MCF 10A (cell line): ENCODE measurements around the gene AMBRA1. TPM values are rescaled to one million over a fixed set of nuclear protein-coding genes. Genes with fewer than 3 reads are reported as not detected.

Experiments used
- BruUV-seq: library from RNA; stranded (reverse); fragments of 400-500 nt; replicated peaks from 2 replicates; lab custom pipeline; 2021; lab: Mats Ljungman, UMichigan
- CTCF ChIA-PET: fragments of 300-600 bp; sonication (Branson Sonifier 250); formaldehyde crosslinking; extraction: SDS; loops from one replicate; lab custom pipeline; 2021; ENCODE audit warnings: antibody characterized with exemption, inconsistent platforms; lab: Yijun Ruan, JAX
- POLR2A ChIA-PET: fragments of 300-600, 350-650 bp; sonication (Branson Sonifier 250); formaldehyde crosslinking; extraction: SDS; loops from one replicate; lab custom pipeline; 2020; ENCODE audit warnings: antibody characterized with exemption, inconsistent platforms; lab: Yijun Ruan, JAX
- DNase-seq: peaks from one replicate; pipeline ENCODE4 v3.0.0-alpha.2; 2018; ENCODE audit not compliant: unreplicated experiment
- H3K27ac Mint-ChIP-seq: one replicate; pipeline ENCODE4 v1.8.0; 2022; ENCODE audit warnings: mild to moderate bottlenecking, low read depth, mixed read lengths; ENCODE audit not compliant: unreplicated experiment
- H3K27me3 Mint-ChIP-seq: one replicate; pipeline ENCODE4 v1.8.0; 2022; ENCODE audit warnings: mixed read lengths; ENCODE audit not compliant: insufficient read depth, unreplicated experiment
- H3K36me3 Mint-ChIP-seq: one replicate; pipeline ENCODE4 v1.8.0; 2022; ENCODE audit warnings: mild to moderate bottlenecking, moderate library complexity, mixed read lengths; ENCODE audit not compliant: insufficient read depth, unreplicated experiment
- H3K4me1 Mint-ChIP-seq: one replicate; pipeline ENCODE4 v1.8.0; 2022; ENCODE audit warnings: mixed read lengths; ENCODE audit not compliant: insufficient read depth, unreplicated experiment
- H3K4me3 Mint-ChIP-seq: one replicate; pipeline ENCODE4 v1.8.0; 2022; ENCODE audit warnings: mild to moderate bottlenecking, moderate library complexity, mixed read lengths; ENCODE audit not compliant: unreplicated experiment
- H3K9me3 Mint-ChIP-seq: one replicate; pipeline ENCODE4 v1.8.0; 2022; ENCODE audit warnings: mixed read lengths; ENCODE audit not compliant: unreplicated experiment
- CTCF ChIP-seq: fragments of 200-600 bp; IDR thresholded peaks from one replicate; pipeline ENCODE4 v1.8.0; 2022; ENCODE audit warnings: antibody characterized with exemption, mild to moderate bottlenecking; ENCODE audit not compliant: unreplicated experiment
- intact Hi-C: fragments of 100-400 bp; cut with micrococcal nuclease; formaldehyde crosslinking; loops from 2 replicates; pipeline ENCODE4 v1.14.1; 2022
- total RNA-seq: library from RNA; stranded (reverse); gene quantifications from 2 replicates; pipeline ENCODE4 v1.2.3, GENCODE V29; 2022

Gene AMBRA1
- total RNA-seq, 1 experiment from 2014 or later, result 19.6 TPM

GRCh38 chr11:46559815-46560214 is 34.0 kb downstream of the AMBRA1 start:
- Mint-ChIP-seq H3K9me3 (no peaks in the 10 kb centered on the region), H3K27me3 (no peaks in the 10 kb centered on the region), H3K4me3 (peak overlapping the region; percentile 76), H3K36me3 (no peaks in the 10 kb centered on the region), H3K27ac (peak overlapping the region; percentile 94), H3K4me1 (peaks cover 45% of the 10 kb centered on the region)
- ChIA-PET CTCF (interaction anchor here (0.8 to 1.2 kb wide), 4 partner anchors 10 to 58 kb away, joined by 3 to 4 read pairs (median 3); no protein-coding TSS in a partner anchor), POLR2A (interaction anchor here (0.7 to 9.6 kb wide), 7 partner anchors 12 to 1230 kb away, joined by 3 to 108 read pairs (median 16); partner anchors contain the start of genes AMBRA1, ATG13 and HARBI1)
- no TSS peak for BruUV-seq
- intact Hi-C loops, result loop anchor here (2.0 kb wide), 1 partner anchor 57 kb away; the partner anchor contains the start of genes ATG13 and HARBI1
- no peak for DNase-seq
- no peak for TF ChIP-seq CTCF

- Mint-ChIP-seq H3K4me3 (no peak overlapping the region), H3K27ac (peak overlapping the region; percentile 31), H3K36me3 (no peaks in the 10 kb centered on the region), H3K27me3 (no peaks in the 10 kb centered on the region), H3K4me1 (peaks cover 54% of the 10 kb centered on the region), H3K9me3 (no peaks in the 10 kb centered on the region)
- CTCF ChIA-PET, result interaction anchor here (1.0 kb wide), 1 partner anchor 209 kb away, joined by 3 read pairs; no protein-coding TSS in a partner anchor
- DNase-seq, result peak; percentile 58
- POLR2A ChIA-PET, result interaction anchor here (0.5 to 9.6 kb wide), 2 partner anchors 18 to 59 kb away, joined by 3 to 108 read pairs; partner anchors contain the start of genes ATG13 and HARBI1
- no peak for TF ChIP-seq CTCF
- intact Hi-C loops, result no loop called here
- BruUV-seq, result no TSS peak
These were observed 36.1 kb downstream of the AMBRA1 start for GRCh38 chr11:46557684-46558151.

- CTCF ChIA-PET, result interaction anchor here (0.6 to 1.9 kb wide), 6 partner anchors 9 to 208 kb away, joined by 3 to 7 read pairs (median 4); partner anchors contain the start of gene DGKZ
- DNase-seq, result no peak
- TF ChIP-seq CTCF, result no peak
- intact Hi-C loops, result no loop called here
- no peaks in the 10 kb centered on the region for H3K36me3 Mint-ChIP-seq
- BruUV-seq, result no TSS peak
- H3K4me1 Mint-ChIP-seq, result peaks cover 39% of the 10 kb centered on the region
- peak overlapping the region; percentile 66 for H3K27ac Mint-ChIP-seq
- H3K9me3 Mint-ChIP-seq, result no peaks in the 10 kb centered on the region
- H3K4me3 Mint-ChIP-seq, result no peak overlapping the region
- no peaks in the 10 kb centered on the region for H3K27me3 Mint-ChIP-seq
- POLR2A ChIA-PET, result interaction anchor here (0.7 to 9.6 kb wide), 13 partner anchors 9 to 550 kb away, joined by 3 to 108 read pairs (median 4); partner anchors contain the start of genes AMBRA1, ARHGAP1, ATG13 and HARBI1
These were observed 38.4 kb downstream of the AMBRA1 start for GRCh38 chr11:46555267-46556054.
